Globus pallidus (tissue), 1 donor: ENCODE data around the gene NR3C2.

Experiments
- DNase-seq: peaks from one replicate; pipeline ENCODE4 v3.0.0-alpha.2; 2015; ENCODE audit warnings: low spot score

Gene NR3C2

GRCh38 chr4:148259841-148260240 is 182.4 kb downstream of the NR3C2 start:
- DNase-seq, result no peak

- DNase-seq, result no peak
These were observed 183.7 kb downstream of the NR3C2 start for GRCh38 chr4:148258535-148258934.

- DNase-seq, result no peak
These were observed 186.9 kb downstream of the NR3C2 start for GRCh38 chr4:148255344-148255720.

GRCh38 chr4:148254621-148255343 is 187.4 kb downstream of the NR3C2 start:
- DNase-seq, result no peak

GRCh38 chr4:148253768-148254167 is 188.4 kb downstream of the NR3C2 start:
- no peak for DNase-seq

GRCh38 chr4:148248824-148249223 is 193.4 kb downstream of the NR3C2 start:
- no peak for DNase-seq

GRCh38 chr4:148245015-148245414 is 197.2 kb downstream of the NR3C2 start:
- DNase-seq, result no peak

- no peak for DNase-seq
These were observed 198.4 kb downstream of the NR3C2 start for GRCh38 chr4:148243837-148244236.

- no peak for DNase-seq
These were observed 202.0 kb downstream of the NR3C2 start for GRCh38 chr4:148240241-148240640.

- no peak for DNase-seq
These were observed 202.7 kb downstream of the NR3C2 start for GRCh38 chr4:148239494-148239985.

GRCh38 chr4:148238811-148239493 is 203.3 kb downstream of the NR3C2 start:
- DNase-seq, result no peak

GRCh38 chr4:148238086-148238485 is 204.1 kb downstream of the NR3C2 start:
- DNase-seq, result no peak

- no peak for DNase-seq
These were observed 206.4 kb downstream of the NR3C2 start for GRCh38 chr4:148235809-148236208.

GRCh38 chr4:148229798-148230197 is 212.4 kb downstream of the NR3C2 start:
- DNase-seq, result no peak

GRCh38 chr4:148229028-148229427 is 213.2 kb downstream of the NR3C2 start:
- no peak for DNase-seq

- no peak for DNase-seq
These were observed 215.1 kb downstream of the NR3C2 start for GRCh38 chr4:148227147-148227546.

GRCh38 chr4:148226341-148226740 is 215.9 kb downstream of the NR3C2 start:
- DNase-seq, result no peak

GRCh38 chr4:148225639-148226038 is 216.6 kb downstream of the NR3C2 start:
- DNase-seq, result no peak

- no peak for DNase-seq
These were observed 217.7 kb downstream of the NR3C2 start for GRCh38 chr4:148224476-148224875.

GRCh38 chr4:148222991-148223660 is 219.1 kb downstream of the NR3C2 start:
- no peak for DNase-seq

GRCh38 chr4:148216866-148217814 is 225.1 kb downstream of the NR3C2 start:
- no peak for DNase-seq

GRCh38 chr4:148216321-148216720 is 225.9 kb downstream of the NR3C2 start:
- DNase-seq, result no peak
